ENCODE measurements around the gene GDNF.

GDNF gene

DNA sequence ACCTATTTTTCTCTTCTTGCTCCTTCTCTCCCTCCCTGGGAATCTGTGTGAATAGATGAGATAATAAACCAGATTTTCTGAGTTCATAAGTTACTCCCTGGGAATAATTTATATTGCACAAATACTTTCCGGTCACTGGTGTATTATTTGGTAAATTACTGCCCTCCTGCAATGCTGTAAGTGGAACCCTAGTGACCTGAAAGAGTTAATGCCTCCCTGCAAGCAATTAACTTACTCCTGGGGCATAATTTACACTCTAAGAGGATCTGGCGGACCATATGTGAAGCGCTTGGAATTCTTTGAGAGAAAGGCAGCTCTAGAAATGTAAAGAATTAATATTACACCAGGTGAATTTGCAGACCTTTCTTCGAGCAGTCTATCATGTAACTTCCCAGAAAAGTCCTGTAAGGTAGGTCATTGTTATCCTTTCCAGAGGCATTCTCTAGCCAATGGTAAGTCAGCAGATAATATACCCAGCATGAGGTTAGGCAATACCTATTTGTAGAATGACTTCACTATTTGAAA is 7.0 kb upstream of the GDNF start:
- DNase-seq (ENCODE audit: low read depth in 2 of 2) = no peak

DNA sequence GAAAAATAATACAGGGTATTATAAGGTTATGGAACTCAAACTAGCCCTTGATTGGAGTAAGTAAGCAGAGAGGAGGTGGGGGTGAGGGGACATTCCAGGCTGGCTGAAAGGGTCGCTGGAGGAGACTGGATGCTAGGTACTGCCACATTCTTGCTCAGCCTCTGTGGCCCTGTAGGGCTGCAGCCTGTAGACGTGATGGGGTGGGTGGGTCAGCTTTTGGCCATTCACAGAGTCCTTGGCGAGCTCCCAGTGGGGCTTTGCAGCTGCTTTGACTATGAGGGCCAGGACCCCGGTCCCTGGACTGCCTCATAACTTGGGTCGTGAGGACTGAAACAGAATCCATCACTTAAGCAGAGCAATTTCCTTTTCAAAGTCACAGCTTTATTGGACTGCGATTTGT is 4.2 kb upstream of the GDNF start:
- DNase-seq (ENCODE audit: low read depth in 2 of 2) = no peak

DNA sequence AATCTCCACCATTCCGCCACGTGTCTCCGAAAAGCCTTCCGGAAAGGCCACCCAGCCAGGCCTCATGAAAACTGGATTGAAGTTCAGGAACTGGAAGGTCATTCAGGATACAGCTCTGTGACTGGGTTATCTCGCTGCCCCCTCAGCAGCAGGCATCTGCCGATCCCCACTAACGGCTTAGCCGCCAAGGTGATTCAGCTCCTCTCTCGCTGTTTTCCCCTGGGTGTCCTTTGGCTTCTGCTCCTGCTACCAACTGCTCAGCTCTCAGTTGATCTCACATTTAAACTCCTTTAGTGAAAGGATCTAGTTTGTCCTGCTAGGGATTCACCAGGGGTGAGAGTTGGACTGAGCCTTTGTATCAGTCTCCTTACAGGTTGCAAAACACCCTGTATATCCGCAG is 2.2 kb upstream of the GDNF start:
- no peak for DNase-seq (ENCODE audit: low read depth in 2 of 2)

DNA sequence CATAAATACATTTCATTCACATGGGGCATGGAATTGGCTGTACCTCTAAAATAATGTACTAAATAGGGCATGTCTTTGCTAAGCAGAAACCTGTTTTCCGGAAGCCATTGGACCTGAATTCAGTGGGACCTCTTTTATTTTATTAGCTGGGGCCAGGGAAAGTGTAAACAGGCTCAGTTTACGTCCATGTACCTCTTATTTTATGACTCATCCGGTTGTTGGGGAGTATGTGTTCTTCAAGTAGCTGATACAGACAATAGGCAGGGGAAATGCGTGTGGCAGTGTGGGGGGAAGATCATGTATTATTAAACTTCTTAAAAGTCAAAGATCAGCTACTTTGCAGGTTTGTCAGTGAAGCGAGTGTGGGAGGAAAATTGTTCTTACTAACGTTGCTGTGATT is 1.4 kb upstream of the GDNF start:
- no peak for DNase-seq (ENCODE audit: low read depth in 2 of 2)

DNA sequence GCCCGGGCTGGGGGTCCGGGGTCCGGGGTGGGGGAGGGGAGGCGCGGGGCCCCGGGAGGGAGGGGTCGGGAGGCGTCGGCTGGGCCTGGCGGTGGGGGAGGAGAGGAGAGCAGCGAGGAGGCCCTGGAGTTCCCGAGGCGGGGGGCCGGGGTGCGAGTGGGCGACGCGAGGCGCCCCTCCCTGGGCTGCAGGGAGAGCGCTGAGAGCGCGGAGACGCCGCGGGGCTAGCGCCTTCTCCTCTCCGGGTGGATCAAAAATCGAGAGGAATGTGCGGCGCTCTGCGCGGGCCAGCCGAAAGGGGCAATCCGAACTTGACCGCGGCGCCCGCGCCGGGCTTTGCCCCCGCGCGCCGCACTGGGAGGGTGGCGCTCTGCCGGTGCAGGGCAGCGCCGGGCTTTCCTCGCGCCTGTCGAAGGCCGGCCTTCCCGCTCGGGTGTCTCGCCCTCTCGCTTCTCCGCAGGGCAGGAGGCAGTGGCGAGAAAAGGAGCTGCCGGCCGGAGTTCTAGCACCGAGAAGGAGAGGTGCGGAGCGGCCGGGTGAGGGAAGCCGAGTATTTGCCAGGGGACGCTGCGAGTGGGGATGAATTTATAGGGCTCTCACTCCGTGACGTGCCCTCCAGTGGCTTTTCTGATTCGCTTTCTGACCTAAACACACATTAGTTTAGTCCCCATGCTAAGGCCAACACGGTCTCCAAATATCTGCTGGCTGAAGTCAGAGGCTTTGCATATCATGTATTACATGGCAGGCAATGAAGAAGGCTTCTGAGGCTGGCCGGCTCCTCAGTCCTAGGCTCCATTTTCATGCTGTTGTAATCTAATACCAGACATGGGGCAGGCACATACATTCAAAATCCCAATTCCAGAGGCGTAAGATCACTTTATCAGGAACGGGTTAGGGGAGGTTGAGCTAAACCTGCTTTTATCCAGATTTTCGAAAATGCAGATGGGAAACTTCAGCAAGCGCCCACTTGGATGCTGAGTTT is 503 bp upstream of the GDNF start:
- no peak for DNase-seq (ENCODE audit: low read depth in 2 of 2)

DNA sequence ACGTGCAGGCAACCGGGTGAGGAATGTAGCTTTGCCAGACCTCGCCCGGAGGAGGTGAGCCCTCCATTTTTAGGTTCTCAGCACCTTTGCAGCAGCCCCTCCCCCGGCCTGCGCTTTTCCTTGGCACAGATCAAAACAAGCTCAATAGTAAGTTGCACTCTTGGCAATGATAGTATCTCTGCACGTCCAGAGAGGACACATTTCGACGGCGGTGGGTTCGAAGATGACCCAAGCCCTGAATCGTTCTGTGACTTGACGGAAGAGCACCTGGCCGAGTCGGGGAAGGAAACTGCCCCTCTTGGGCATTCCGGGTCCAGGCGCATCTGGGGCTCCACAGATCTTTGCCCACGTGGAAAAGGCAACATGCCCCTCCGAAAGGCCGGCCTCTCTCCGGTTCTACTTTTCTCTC is 904 bp downstream of the GDNF start:
- DNase-seq (ENCODE audit: low read depth in 2 of 2) = no peak

DNA sequence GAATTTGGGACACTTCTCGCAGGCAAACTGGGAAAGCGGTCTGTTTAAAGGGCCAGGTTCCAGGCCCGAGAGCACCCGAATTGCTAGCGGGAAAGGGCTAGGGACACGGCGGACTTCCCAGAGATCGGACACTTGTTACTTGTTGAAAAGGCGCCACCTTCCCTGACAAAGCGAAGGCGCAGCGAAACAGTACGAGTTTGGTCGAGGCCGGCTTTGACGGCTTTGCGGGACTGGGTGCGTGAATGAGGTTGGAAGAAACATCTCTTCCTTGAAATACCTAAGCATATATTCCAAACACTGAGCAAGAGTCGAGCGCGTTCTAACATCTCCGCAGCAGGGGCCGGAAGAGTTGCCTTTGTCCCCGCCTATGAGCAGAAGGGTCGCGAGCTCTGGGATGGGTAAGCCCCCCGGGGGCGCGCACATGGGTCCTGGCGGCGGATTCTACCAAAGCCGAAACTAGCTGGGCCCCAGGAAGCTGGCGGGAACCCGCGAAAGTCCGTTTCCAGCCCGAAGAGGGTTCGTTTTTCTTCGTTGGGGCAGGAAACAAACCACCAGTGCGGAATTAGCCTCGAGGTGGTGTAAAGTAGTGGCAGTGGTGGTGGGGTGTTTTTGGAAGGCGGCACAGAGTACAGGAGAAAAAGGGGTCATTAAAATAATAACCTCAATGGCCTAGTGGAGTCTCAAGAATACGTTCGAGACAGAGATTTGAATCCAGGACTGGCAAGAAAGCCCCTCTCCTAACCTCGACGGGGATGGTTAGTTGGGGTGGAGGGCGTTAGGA is 1.5 kb downstream of the GDNF start:
- DNase-seq (ENCODE audit: low read depth in 2 of 2) = no peak

DNA sequence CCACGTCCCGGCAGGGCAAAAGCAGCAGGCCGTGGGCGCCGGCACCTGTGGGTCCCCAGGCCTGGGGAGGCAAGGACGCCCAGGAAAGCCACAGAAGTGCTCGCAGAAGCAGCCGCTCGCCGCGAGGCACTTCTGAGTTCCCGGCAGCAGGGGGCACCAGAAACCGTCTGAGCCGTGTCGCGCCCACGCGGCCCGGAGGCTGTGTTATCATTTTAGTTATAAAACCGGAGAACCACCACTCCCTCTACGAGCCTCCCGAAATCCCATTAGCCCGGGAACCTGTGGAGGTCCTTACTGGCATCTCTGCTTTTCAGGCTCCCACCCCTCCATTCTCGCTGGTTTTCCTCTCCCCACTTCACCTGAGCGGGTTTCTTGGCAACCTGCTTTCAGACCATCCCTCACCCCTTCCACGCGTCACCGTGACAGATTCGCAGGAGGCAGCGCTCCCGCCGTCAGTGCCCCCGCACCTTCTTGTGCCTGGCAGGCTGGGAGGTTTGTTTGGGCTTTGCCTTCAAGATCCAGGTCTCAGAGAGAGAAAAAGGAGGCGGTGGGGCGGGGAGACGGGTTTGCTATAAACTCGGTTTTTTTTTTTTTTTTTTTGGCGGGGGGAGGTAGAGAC is 2.3 kb downstream of the GDNF start:
- DNase-seq (ENCODE audit: low read depth in 2 of 2) = peak; percentile 9 to 56

DNA sequence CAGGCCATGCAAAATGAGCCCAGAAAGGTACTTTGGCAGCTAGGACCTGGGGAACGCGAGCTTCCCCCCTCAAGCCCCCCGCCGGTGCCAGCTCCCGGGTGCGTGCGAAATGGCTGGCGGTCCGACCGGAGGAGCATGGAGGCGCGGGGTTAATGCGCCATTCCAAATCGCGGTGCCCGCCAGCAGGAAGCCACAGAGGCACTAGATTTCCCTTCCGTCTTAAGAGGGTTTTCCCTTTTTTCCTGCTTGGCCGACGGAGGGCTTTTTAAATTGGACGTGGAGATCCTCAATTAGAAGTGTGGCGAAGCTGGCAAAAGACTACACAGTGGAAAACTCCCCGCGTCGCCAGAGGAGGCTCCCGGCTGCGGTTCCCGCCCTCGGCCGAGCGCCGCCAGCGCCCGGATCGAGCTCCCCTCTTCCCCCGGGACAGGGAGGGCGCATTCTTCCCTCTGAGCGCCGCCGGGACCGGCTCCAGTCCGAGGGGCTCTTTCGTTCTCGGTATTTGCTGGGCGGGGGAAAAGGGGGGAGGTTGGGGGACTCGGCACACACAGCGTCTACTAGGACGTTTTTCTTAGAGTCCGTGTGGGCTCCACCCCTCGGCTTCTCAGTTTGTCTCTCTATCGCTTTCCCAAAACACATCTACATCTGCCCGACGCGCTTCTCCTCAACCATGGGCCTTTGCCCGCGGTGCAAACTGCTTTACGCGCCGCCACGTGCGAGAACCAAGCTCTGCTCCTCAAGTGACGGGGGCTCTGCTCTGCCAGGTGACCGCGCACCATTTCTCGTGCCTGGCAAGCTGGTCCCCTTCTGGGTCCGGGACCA is 3.0 kb downstream of the GDNF start:
- DNase-seq (ENCODE audit: low read depth in 2 of 2) = no peak

DNA sequence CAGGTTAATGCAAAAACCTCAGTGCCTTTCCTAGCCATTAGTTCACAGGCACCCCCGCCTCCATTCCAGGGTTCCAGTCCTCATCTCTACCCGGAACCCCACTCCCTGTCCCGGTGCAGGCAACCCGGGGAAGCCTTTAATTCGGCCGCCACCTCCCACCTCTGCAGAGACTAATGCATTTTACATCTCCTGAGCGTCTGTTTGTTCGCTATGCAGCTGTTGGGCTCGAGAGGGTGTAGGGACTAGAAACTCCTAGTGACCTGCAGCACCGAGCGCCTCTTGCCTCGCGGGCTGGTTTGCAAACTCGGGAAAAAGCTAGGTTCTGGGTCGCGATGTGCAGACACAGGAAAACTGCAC is 3.6 kb downstream of the GDNF start:
- no peak for DNase-seq (ENCODE audit: low read depth in 2 of 2)

DNA sequence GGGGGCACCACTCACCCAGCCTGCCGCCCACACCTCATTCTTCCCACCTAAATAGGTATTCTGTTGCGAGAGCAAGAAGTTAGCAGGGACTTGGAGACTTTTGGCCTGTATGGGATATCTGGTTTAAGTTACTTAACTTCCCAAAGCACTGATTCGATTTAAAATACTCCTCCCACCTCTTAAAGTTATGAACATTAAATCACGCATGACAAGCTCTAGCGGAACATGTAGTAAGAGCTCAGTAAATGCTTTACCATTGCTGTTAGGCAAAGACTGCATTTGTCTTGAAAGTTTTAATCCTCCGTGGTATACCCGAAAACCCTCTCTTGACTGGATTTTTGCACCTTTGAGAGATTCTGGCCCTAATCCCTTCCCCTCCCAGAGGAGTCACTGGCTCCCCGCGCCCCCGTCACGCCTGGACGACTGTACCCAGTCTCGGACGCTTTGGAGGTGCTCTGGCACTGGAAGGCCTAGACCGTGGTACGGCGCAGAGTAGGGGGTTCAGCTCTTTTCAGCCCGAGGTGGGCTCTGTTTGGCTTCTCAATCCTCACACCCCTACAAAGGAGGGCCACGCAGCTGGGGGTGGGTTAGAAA is 4.4 kb downstream of the GDNF start:
- DNase-seq (ENCODE audit: low read depth in 2 of 2) = no peak

DNA sequence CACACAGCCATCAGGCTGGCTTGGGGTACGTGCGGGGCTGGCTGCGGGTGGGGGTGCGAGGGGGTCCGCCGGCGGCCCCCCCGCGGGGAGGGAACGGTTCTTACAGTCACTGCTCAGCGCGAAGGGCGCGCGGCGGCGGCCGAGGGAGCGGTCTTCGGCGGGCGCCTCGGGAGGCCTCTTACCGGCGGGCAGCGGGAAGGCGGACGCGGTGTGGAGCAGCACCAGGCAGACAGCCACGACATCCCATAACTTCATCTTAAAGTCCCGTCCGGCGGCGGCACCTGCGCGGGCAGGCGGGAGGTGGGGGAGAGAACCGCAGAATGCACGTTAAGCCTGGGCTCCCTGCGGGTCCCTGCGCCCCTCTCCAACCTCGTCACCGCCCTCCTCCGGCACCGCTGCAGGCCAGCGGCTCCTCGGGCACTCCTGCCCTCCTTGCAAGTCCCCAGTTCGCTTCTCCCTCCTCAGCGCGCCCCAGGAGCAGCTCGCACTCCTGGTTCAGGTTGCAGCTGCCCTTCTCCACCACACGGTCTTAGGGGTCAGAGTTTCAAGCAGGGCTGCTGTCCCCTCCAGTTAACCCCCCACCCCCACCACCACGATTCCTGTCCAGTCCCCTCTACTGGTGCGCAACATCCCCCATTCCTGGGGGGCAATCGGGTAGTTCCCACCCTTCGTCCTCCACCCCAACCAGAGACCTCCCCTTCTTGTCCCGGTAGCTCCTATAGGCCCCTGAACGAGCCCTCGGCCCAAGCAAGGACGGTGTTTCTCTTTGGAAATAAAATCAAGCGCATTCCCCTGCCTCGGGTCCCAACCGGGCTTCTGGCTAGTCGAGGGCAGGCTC is 5.1 kb downstream of the GDNF start:
- no peak for DNase-seq (ENCODE audit: low read depth in 2 of 2)

DNA sequence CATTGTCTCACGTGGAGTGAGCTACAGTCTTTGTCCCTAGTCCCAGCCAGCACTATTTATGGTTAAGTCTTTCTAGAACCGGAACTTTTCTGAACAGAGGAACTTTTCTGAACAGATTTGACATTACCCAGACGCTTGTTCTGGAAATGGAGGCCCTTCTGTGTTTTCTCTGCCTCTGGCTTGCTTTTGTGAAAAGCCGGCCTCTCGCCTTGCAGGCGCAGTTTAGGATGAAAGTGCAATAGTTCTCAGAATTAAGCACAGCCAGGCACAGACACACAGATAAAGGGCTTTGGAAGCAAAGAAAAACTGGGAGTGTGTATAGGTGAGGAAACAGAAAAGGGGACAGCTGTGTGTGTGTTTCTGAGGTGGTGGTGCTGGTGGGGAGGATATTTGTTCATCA is 5.9 kb downstream of the GDNF start:
- no peak for DNase-seq (ENCODE audit: low read depth in 2 of 2)

DNA sequence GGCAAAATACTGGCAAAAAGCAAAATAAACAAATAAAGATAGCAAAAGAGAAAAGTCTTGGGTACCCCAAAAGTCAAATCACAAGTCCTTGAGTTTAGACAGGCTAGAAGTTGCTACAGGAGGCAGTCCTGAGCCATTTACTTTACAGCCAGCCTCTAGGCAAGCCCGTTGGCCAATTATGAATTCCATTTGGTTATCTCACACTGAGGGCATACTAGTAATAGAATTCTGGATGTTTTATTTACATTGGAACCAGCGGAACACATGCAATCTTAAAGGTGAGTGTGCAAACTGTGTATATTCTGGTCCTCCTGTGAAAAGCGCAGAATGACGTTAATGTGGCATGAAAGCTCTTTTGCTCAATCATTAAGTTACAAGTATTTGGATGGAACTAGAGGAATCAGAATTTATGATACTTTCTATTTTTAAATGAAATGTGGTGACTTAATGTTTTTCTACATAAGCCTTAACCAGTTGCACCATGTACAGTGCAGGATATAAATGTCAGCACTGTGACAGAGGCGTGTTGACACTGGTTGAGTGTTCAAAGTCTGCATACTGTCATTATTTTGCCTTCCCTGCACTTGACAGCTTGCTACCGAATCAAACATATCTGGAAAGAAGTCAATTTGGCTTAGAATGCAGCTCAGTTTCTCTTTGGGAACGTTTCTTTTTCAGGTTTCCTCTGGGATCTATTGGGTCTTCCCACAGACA is 7.9 kb downstream of the GDNF start:
- no peak for DNase-seq (ENCODE audit: low read depth in 2 of 2)

DNA sequence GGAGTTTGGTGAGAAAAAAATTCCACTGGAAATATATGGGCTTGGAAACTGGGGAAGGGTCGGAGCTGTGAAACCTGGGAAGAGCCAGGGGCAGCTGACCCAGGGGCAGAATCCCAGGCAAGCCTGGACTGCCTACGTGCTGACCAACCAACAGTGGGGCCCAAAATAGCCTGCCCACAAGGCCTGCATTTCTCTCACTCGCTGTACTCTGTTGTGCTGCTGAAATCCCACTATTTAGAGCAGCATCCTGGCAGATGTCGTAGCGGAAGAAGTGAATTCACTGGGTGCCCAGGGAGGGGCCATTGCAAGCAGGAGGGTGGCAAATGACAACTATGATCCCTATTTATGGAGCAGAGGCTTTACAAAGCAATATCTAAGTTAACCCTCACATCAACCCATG is 9.5 kb downstream of the GDNF start:
- DNase-seq (ENCODE audit: low read depth in 2 of 2) = no peak

DNA sequence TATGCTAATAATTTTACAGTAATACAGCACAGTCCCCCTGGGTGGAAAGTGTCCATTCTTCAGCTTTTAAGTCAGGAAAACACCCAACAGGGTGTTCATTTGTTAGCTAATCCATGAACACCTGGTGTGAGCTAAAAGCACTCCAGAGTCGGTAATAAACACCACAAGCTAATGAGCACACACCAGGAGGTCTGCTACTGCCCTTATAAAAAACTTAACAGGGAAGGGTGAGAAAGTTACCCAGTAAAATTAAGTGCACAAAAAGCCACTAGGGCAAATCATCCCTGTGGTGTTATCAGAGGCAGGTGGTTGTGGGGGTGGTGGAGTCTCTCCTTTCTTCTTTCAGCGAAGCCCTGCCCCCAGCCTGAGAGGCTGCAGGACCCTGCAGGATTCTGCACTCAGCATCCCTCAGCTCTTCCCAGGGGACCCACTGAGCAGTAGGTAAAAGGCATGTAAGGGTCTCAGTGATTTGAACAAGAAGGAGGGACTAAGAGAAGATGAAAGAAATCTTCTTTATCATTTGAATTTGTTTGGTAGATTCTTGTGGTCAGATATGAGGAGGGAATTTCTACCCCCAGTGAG is 14.4 kb downstream of the GDNF start:
- DNase-seq (ENCODE audit: low read depth in 2 of 2) = no peak

DNA sequence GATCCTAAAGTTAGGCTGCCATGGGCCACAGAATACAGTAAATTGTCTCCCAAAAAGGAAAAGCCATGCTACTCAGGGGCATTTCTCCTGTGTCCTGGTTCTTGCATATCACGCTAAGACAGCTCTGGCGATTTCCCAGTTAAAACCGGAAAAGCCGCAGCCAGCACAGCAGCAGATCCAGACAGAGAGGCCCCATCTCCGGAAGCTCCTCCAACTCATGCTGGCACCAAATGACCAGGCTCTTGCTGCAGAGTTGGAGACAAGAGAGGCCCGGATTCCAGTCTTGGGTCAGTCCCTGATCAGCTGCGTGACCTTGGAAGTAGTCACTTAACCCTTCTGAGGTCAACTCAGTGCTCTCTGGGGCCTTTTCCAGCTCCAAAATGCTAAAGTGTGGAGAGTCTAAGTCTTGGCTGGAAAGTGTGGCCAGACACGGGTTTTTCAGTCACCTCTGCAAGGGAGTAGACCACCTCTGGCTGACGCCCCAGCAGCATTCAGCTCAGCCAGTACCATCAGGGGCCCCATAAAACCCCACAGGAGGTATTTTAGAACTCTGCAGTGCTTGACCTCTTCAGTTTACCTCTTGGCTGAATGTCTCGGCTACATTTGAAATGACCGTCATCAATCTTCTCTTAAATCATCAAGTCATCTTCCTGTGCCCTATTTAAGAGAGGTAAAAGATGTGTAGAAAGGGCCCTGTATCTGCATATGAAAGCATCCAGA is 16.2 kb downstream of the GDNF start:
- DNase-seq (ENCODE audit: low read depth in 2 of 2) = no peak

DNA sequence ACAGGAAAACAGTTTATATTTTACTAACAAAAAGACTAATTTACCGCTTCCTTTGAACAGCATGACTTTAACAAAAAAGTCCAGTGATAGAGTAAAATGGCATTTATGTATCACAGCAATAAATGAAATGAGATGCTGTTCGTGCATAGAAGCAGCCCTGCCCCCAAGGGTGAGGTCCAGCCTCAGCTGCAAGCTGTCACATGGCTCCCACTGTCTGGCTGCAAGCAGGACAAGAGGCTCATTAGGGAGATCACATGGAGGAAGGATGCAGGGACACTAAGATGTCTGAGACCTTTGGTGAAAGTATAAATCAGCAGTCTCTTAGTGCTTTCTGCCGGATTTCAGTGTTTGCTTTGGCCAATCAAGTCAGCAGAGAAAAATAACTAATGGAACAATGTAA is 23.0 kb downstream of the GDNF start:
- DNase-seq (ENCODE audit: low read depth in 2 of 2) = no peak

DNA sequence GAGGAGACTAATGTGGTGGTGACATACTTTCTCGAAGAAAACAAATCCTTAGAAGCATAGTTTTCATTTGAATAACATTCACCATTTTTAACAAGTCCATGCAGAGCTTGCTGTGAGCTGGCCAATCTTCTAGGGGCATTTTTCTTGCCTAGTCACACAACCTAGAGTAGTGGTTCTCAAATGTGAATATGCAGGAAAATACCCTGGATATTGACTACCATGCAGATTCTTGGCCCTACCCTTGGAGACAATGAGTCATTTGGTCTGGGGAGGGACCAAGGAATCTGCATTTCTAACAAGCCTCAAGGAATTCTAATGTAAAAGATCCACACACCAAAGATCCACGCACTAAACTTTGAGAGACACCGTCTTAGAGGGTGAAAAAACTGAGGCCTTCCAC is 23.5 kb downstream of the GDNF start:
- no peak for DNase-seq (ENCODE audit: low read depth in 2 of 2)
